Measurements from ENCODE around the gene TUBGCP3. TPM values are rescaled to one million over a fixed set of nuclear protein-coding genes. Genes with fewer than 3 reads are reported as not detected.

TUBGCP3 gene
- total and polyA plus RNA-seq, 4 donors, result 6.7 to 31.0 (median 17.3) TPM

GRCh38 chr13:112525356-112525945 lies 62.5 kb downstream of the TUBGCP3 start (continued):
- no peak for TF ChIP-seq JUND (IDR thresholded peaks at IDR 0.05)

DNA sequence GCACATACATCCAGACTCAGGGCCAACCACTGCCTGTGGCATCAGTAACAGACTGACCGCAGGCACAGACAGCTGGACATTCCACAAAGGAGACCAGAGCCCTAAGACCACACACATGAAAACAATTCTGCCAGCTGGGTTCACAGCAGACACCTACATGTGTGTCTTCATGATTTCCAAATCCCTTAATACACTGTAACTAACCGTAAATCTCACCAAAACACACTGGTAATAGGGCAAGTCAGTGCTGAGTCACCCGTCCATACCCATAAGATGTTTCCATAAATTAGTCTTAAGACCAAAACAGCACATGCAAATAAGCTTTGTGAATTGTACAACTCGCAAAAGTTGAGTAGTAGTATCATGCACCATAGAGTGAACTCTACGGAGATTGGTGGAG lies 65.4 kb downstream of the TUBGCP3 start:
- TF ChIP-seq JUND (IDR thresholded peaks at IDR 0.05), result no peak
- no peak for TF ChIP-seq YY1 (IDR thresholded peaks at IDR 0.05)
- TF ChIP-seq GABPA (IDR thresholded peaks at IDR 0.05 in 1 of 2, conservative IDR thresholded peaks at IDR 0.05 in 1 of 2), result no peak
- no peak for TF ChIP-seq MAX (IDR thresholded peaks at IDR 0.05)
- TF ChIP-seq CTCF (IDR thresholded peaks at IDR 0.05; ENCODE audit: low read depth, low read length, missing input control), result no peak
- TF ChIP-seq ATF3 (IDR thresholded peaks at IDR 0.05), result no peak
- TF ChIP-seq TAF1 (conservative IDR thresholded peaks at IDR 0.05), result no peak
- no peak for TF ChIP-seq ZBTB33 (IDR thresholded peaks at IDR 0.05)
- no peak for TF ChIP-seq REST (IDR thresholded peaks at IDR 0.05)
- no peak for TF ChIP-seq RXRA (IDR thresholded peaks at IDR 0.05)
- no peak for TF ChIP-seq NR2F2 (IDR thresholded peaks at IDR 0.05)
- no peak for TF ChIP-seq SP1 (IDR thresholded peaks at IDR 0.05)
- TF ChIP-seq FOXA1 (IDR thresholded peaks at IDR 0.05), result no peak
- no peak for TF ChIP-seq EGR1 (IDR thresholded peaks at IDR 0.05; ENCODE audit: low read depth in 2 of 2)
- no peak for TF ChIP-seq HNF4A (conservative IDR thresholded peaks at IDR 0.05)
- TF ChIP-seq FOXA2 (IDR thresholded peaks at IDR 0.05), result no peak
- no peak for TF ChIP-seq RAD21 (IDR thresholded peaks at IDR 0.05)
- no peak for TF ChIP-seq HNF4G (IDR thresholded peaks at IDR 0.05)
- WGBS, result 97% methylated on average over 5 of the region's 5 CpGs
- H3K36me3 ChIP-seq (ENCODE audit: control insufficient read depth in 4 of 4, insufficient read depth in 3 of 4, low read depth in 1 of 4, low read length in 3 of 4), result peaks cover 9 to 39% (median 23%) of the 10 kb centered on the region in 4 donors

More for the DNA sequence above, 65.4 kb downstream of the TUBGCP3 start:
- Histone ChIP-seq H3K9me3 (ENCODE audit: control insufficient read depth in 4 of 4, low read length in 3 of 4) (no peaks in the 10 kb centered on the region), H3K4me3 (ENCODE audit: low read depth in 1 of 3, low read length in 3 of 3) (no peak overlapping the region), H3K9ac (ENCODE audit: low read depth in 1 of 2, low read length in 2 of 2) (no peak overlapping the region), H3K27ac (ENCODE audit: low read depth in 1 of 2, low read length in 2 of 2) (no peak overlapping the region), H3K4me1 (ENCODE audit: control insufficient read depth in 4 of 4, insufficient read depth in 4 of 4, low read length in 3 of 4) (no peaks in the 10 kb centered on the region), H3K27me3 (ENCODE audit: control insufficient read depth in 4 of 4, insufficient read depth in 4 of 4, low read length in 3 of 4) (no peaks in the 10 kb centered on the region)
- DNase-seq (ENCODE audit: low spot score), result no peak
